ENCODE results near the gene ACVRL1. TPM values are rescaled to one million over a fixed set of nuclear protein-coding genes. Genes with fewer than 3 reads are reported as not detected.

ACVRL1 gene
- total RNA-seq, 1 experiment from 2014 or later, result not detected

GRCh38 chr12:51950682-51951198 is 43.4 kb downstream of the ACVRL1 start:
- Mint-ChIP-seq H3K4me3 (ENCODE audit: low read depth, unreplicated experiment) (peak overlapping the region; percentile 91), H3K9me3 (ENCODE audit: low read depth, unreplicated experiment) (no peaks in the 10 kb centered on the region), H3K27me3 (ENCODE audit: unreplicated experiment) (peaks cover 35% of the 10 kb centered on the region), H3K4me1 (ENCODE audit: low read depth, unreplicated experiment) (peaks cover 30% of the 10 kb centered on the region), H3K36me3 (ENCODE audit: insufficient read depth, unreplicated experiment) (peaks cover 20% of the 10 kb centered on the region), H3K27ac (ENCODE audit: unreplicated experiment) (peak overlapping the region; percentile 78)
- no peak for TF ChIP-seq CTCF (IDR thresholded peaks at IDR 0.05; ENCODE audit: unreplicated experiment)
- no peak for DNase-seq
- intact Hi-C loops (cut with micrococcal nuclease; ENCODE audit: unreplicated experiment), result no loop called here
- CTCF ChIA-PET, result interaction anchor here (0.9 kb wide), 1 partner anchor 11 kb away, joined by 7 read pairs; no protein-coding TSS in a partner anchor
- no TSS peak for BruUV-seq (replicated peaks)

GRCh38 chr12:51951199-51951842 is 44.0 kb downstream of the ACVRL1 start, which contains the start of gene ACVR1B:
Gene ACVR1B (plus strand): TSS chr12:51951699. CDS start chr12:51951744, 45 bp downstream.
- Mint-ChIP-seq H3K27me3 (ENCODE audit: unreplicated experiment) (peaks cover 35% of the 10 kb centered on the region), H3K4me3 (ENCODE audit: low read depth, unreplicated experiment) (peak within 1 kb of the TSS; percentile 91), H3K27ac (ENCODE audit: unreplicated experiment) (peak within 1 kb of the TSS; percentile 78), H3K4me1 (ENCODE audit: low read depth, unreplicated experiment) (peaks cover 35% of the 10 kb centered on the region), H3K36me3 (ENCODE audit: insufficient read depth, unreplicated experiment) (peaks cover 20% of the 10 kb centered on the region), H3K9me3 (ENCODE audit: low read depth, unreplicated experiment) (no peaks in the 10 kb centered on the region)
- intact Hi-C loops (cut with micrococcal nuclease; ENCODE audit: unreplicated experiment), result no loop called here
- no peak for TF ChIP-seq CTCF (IDR thresholded peaks at IDR 0.05; ENCODE audit: unreplicated experiment)
- CTCF ChIA-PET, result interaction anchor here (0.9 kb wide), 1 partner anchor 11 kb away, joined by 7 read pairs; no protein-coding TSS in a partner anchor
- BruUV-seq (replicated peaks), result no TSS peak
- DNase-seq, result peak; percentile 80

- Mint-ChIP-seq H3K36me3 (ENCODE audit: insufficient read depth, unreplicated experiment) (peaks cover 20% of the 10 kb centered on the region), H3K4me1 (ENCODE audit: low read depth, unreplicated experiment) (peaks cover 35% of the 10 kb centered on the region), H3K9me3 (ENCODE audit: low read depth, unreplicated experiment) (no peaks in the 10 kb centered on the region), H3K27ac (ENCODE audit: unreplicated experiment) (peak overlapping the region; percentile 25), H3K4me3 (ENCODE audit: low read depth, unreplicated experiment) (peak overlapping the region; percentile 91), H3K27me3 (ENCODE audit: unreplicated experiment) (peaks cover 31% of the 10 kb centered on the region)
- CTCF ChIA-PET, result no interaction called here
- intact Hi-C loops (cut with micrococcal nuclease; ENCODE audit: unreplicated experiment), result loop anchor here (1.0 kb wide), 1 partner anchor 27 kb away; no protein-coding TSS in a partner anchor
- TF ChIP-seq CTCF (IDR thresholded peaks at IDR 0.05; ENCODE audit: unreplicated experiment), result no peak
- no peak for DNase-seq
- BruUV-seq (replicated peaks), result no TSS peak
Observed at GRCh38 chr12:51951843-51952722, 44.8 kb downstream of the ACVRL1 start.

GRCh38 chr12:51953089-51953488 is 45.8 kb downstream of the ACVRL1 start:
- H3K27me3 Mint-ChIP-seq (ENCODE audit: unreplicated experiment), result peaks cover 21% of the 10 kb centered on the region
- CTCF ChIA-PET, result no interaction called here
- H3K27ac Mint-ChIP-seq (ENCODE audit: unreplicated experiment), result peak overlapping the region; percentile 25
- peaks cover 20% of the 10 kb centered on the region for H3K36me3 Mint-ChIP-seq (ENCODE audit: insufficient read depth, unreplicated experiment)
- peaks cover 35% of the 10 kb centered on the region for H3K4me1 Mint-ChIP-seq (ENCODE audit: low read depth, unreplicated experiment)
- TSS peak; percentile 36 for BruUV-seq (replicated peaks)
- no peaks in the 10 kb centered on the region for H3K9me3 Mint-ChIP-seq (ENCODE audit: low read depth, unreplicated experiment)
- TF ChIP-seq CTCF (IDR thresholded peaks at IDR 0.05; ENCODE audit: unreplicated experiment), result no peak
- no peak for DNase-seq
- intact Hi-C loops (cut with micrococcal nuclease; ENCODE audit: unreplicated experiment), result no loop called here
- peak overlapping the region; percentile 91 for H3K4me3 Mint-ChIP-seq (ENCODE audit: low read depth, unreplicated experiment)

All from Calu3 (cell line).